Activated CD8-positive, alpha-beta memory T cell treated with anti-CD3 and anti-CD28 coated beads for 36 hours (primary cell): ENCODE results near the gene TGFBR3. TPM values are rescaled to one million over a fixed set of nuclear protein-coding genes. Genes with fewer than 3 reads are reported as not detected.

Experiments used
- CTCF ChIA-PET: fragments of 350-600 bp; sonication (Branson Sonifier 250); formaldehyde crosslinking; loops from one replicate; lab custom pipeline; 2021; ENCODE audit warnings: antibody characterized with exemption; lab: Charles Lee
- POLR2A ChIA-PET: fragments of 350-600 bp; sonication (Branson Sonifier 250); formaldehyde crosslinking; loops from one replicate; lab custom pipeline; 2021; ENCODE audit warnings: antibody characterized with exemption; lab: Charles Lee
- total RNA-seq, 2 experiments: library from RNA; stranded (reverse); gene quantifications; one replicate each; pipeline ENCODE4 v1.2.3, GENCODE V29; 2021

TGFBR3 gene
- total RNA-seq, 2 experiments from 2014 or later, result 17.3 to 18.7 TPM

GRCh38 chr1:91661121-91661520 is 224.8 kb downstream of the TGFBR3 start:
- POLR2A ChIA-PET, result no interaction called here
- CTCF ChIA-PET, result no interaction called here

DNA sequence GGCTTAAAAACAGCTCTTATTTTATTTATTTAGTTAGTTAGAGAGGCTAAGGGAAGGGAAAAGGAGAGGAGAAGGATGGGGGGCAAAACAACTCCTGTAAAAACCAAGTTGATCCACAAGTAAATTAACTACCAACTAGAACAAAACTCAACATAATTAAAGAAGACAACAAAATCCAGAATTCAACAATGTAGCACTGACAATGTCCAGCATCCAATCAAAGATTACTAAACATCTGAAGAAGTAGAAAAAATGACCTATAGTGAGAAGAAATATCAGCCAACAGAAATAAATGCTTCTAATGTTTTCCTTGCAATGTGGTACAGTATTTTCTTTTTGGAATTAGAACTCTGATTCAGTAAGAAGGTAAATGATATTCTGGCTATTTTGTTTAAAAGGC is 225.2 kb downstream of the TGFBR3 start:
- POLR2A ChIA-PET, result no interaction called here
- CTCF ChIA-PET, result no interaction called here

DNA sequence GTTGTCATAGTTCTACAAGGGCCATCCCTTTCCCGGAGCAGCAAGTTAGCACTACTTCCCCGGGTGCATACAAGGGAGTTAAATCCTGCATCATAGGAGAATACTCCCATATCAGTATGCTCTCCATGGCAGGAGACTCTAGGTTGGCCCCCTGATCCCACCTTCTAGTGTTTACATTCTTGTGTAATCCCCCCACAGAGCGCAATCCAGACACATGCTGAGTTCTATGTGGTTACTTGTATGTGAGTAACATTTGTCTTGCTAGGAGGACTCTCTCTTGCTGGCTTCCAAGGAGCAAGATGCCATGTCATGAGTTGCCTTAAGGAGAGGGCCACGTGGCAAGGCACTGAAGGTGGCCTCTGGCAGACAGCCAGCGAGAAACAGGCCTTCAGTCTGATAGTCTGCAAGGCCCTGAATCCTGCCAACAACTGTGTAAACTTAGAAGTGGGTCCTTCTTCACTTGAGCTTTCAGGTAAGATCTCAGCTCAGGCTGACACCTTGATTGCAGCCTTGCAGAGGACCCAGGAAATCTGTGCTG is 230.0 kb downstream of the TGFBR3 start:
- CTCF ChIA-PET, result no interaction called here
- POLR2A ChIA-PET, result no interaction called here

DNA sequence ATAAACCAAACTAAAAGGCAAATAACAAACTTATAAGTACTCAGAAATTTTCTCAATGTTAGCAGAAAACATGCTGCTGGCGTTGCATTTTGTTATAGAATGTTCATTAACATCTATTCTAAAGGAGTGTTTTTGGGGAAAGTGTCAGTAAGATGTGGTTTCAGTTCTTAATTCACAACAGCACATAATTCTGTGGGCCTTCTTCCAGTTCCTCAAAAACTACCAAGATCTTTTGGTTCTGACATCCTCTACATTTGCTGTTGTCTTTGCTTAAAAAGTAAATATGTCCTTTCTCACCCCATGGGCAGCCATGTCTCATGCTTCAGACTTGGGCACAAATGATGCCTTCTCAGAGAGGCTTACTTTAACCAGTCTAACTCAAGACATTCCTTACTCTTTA is 232.8 kb downstream of the TGFBR3 start:
- ChIA-PET CTCF (no interaction called here), POLR2A (no interaction called here)

- ChIA-PET POLR2A (no interaction called here), CTCF (no interaction called here)
Measured at GRCh38 chr1:91651661-91652071, 234.3 kb downstream of the TGFBR3 start.

GRCh38 chr1:91651243-91651642 is 234.7 kb downstream of the TGFBR3 start:
- ChIA-PET CTCF (no interaction called here), POLR2A (no interaction called here)

DNA sequence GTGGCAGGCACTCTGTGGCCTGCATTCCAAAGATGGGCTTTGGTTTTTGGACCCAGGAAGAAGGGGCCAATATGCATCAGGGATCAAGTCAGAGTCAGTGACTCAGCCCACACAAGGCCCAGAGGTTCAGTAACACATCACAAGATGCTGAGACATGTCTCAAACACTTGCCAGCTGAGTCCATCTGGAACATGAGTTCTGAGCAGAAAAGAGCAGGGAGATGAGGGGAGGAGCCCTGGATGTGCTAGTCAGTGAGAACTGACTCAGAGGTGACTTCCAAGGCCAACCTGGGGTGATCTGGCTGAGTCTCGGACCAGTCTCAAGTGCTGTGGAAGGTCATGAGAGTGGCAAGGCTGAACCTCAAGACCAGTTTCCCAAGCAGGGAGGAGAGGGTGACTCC is 235.2 kb downstream of the TGFBR3 start:
- ChIA-PET CTCF (no interaction called here), POLR2A (no interaction called here)

GRCh38 chr1:91647061-91647460 is 238.9 kb downstream of the TGFBR3 start:
- ChIA-PET CTCF (interaction anchor here (1.8 kb wide), 1 partner anchor 90 kb away, joined by 3 read pairs; no protein-coding TSS in a partner anchor), POLR2A (interaction anchor here (0.5 kb wide), 1 partner anchor 173 kb away, joined by 5 read pairs; no protein-coding TSS in a partner anchor)

DNA sequence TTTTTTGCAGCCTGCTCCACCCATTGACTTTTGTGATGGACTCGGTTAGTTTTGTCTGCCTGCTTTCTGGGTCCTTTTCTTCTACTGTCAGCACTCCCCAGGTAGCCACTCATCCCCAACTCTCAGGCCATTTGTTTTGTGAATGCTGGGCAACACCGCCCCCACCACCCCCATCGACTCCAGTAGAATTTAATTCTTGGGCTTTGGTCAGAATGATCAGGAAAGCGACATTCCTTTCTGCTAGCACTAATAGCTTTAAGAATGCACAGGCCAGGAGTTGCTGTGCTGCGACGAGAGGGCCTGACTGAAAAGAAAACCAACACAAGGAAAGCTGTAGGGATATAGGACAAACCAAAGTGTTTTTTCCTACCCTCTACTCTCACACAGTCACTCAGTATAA is 240.9 kb downstream of the TGFBR3 start:
- ChIA-PET CTCF (no interaction called here), POLR2A (no interaction called here)

- ChIA-PET POLR2A (no interaction called here), CTCF (interaction anchor here (0.6 kb wide), 1 partner anchor 56 kb away, joined by 6 read pairs; no protein-coding TSS in a partner anchor)
Measured at GRCh38 chr1:91643431-91643830, 242.5 kb downstream of the TGFBR3 start.

DNA sequence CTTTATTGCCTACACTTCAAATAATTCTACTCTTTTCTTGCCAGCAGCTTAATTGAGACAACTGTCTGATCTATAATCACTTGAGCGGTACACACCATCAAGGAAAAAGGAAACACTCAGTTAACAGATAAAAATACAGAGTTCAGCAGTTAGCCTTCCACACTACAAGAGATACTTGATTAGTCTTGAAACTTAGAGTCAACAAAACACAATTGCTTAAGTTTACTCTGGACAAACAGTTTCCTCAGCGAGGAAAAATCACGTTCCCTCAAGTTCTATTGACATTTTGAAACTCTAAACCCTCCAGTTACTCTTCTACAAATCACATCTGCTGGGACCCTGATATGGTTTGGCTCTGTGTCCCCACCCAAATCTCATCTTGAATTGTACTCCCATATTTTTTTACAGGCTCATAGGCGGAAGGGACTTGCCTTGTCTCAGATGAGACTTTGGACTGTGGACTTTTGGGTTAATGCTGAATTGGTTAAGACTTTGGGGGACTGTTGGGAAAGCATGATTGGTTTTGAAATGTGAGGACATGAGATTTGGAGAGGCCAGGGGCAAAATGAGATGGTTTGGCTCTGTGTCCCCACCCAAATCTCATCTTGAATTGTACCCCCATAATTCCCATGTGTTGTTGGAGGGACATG is 244.9 kb downstream of the TGFBR3 start:
- POLR2A ChIA-PET, result no interaction called here
- CTCF ChIA-PET, result interaction anchor here (0.6 kb wide), 1 partner anchor 129 kb away, joined by 3 read pairs; no protein-coding TSS in a partner anchor

DNA sequence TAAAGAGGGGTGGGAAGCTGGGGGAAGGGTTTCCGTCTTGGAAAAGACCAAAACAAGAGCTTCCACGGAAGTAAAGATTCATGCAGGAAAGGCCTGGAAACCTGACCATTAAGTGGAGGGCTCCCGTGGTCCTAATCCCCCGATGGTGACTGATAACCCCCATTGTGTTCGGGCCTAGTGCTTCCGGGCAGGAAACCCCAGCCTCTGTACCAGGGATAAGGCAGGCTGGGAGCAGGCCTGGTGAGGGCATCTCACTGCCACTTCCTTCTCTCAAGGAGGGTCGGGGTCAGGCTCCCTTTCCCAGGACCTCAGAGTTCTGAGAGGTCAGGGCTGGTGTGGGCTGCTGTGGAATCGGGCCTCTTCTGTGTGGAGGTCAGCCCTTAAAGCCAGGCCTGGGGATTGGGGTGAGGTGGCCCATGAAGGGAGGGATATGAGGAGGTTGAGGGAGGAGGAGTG is 248.4 kb downstream of the TGFBR3 start:
- CTCF ChIA-PET, result no interaction called here
- POLR2A ChIA-PET, result no interaction called here

DNA sequence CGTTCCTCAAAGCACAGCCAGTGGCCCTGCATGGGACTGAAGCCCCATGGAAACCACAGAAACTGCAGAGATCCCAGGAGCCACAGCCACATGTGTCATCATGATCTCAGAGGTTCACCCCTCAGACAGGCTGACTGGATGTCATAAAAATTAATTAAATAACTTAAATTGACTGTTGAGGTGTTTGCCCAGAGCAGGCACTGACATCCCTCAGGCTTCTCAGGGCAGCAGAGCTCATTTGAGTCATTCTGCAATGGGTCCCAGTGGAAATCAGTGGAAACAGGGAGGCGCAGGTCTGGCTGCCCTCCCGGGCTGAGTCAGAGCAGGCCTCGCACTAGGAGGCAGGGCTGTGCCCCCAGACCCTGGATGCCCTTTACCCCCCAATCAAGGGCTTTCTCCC is 250.2 kb downstream of the TGFBR3 start:
- CTCF ChIA-PET, result no interaction called here
- POLR2A ChIA-PET, result no interaction called here

- POLR2A ChIA-PET, result no interaction called here
- CTCF ChIA-PET, result no interaction called here
Measured at GRCh38 chr1:91633438-91633837, 252.5 kb downstream of the TGFBR3 start.

DNA sequence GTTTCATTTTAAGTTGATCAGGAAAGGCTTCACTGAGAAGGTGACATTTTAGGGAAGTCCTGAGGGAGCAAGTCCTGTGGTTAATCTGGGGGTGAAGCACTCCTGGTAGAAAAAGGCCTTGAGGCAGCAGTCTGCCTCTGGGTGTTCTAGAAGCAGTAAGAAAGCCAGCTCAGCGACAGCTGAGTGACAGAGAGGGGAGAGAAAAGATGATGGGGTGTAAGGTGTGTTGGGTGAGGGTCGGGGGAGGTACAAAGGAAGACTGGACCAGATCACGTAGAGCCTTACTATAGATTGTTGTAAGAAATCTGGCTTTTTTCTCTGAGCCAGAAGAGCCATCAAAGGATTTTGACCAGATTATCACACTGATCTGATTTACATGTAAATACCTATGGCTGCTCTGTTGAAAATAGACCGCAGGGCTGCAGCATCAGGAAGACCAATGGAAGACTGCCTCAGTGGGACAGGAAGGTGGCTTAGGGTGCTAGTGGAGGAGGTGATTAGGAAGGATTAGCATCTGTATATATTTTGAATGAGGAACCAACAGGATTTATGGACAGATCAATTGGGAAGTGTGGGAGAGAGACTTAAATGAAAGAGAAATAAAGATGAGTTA is 254.1 kb downstream of the TGFBR3 start:
- CTCF ChIA-PET, result no interaction called here
- POLR2A ChIA-PET, result no interaction called here

GRCh38 chr1:91630803-91631202 is 255.1 kb downstream of the TGFBR3 start:
- CTCF ChIA-PET, result no interaction called here

More at GRCh38 chr1:91630803-91631202, 255.1 kb downstream of the TGFBR3 start:
- POLR2A ChIA-PET, result no interaction called here

Other genes starting within 250 kb of the TGFBR3 start
- gene BRDT, start 63.2 kb upstream of the TGFBR3 start, total RNA-seq, result not detected
- gene EPHX4, start 143.8 kb upstream of the TGFBR3 start, total RNA-seq, result under 1 TPM; 0.29 to 0.61 TPM
- gene SETSIP, start 189.3 kb upstream of the TGFBR3 start, total RNA-seq, result under 1 TPM in 1 of 2 experiments, not detected in 1; 0.40 TPM
- 1 to 10 TPM in 1 of 2 experiments, under 1 TPM in 1; 0.90 to 1.1 TPM for gene BTBD8, start 194.2 kb upstream of the TGFBR3 start, total RNA-seq